HCT116 (cell line): ENCODE results near the gene CLP1. TPM values are rescaled to one million over a fixed set of nuclear protein-coding genes. Genes with fewer than 3 reads are reported as not detected.

Source experiments
- ATAC-seq: fragments of 200-7000 bp; cut with Tn5 transposase; 2 replicates; pipeline ENCODE4 v1.9.1; 2020; ENCODE audit warnings: mild to moderate bottlenecking, moderate library complexity
- BruUV-seq: library from RNA; stranded (reverse); fragments of 400-500 nt; replicated peaks from 2 replicates; lab custom pipeline; 2021; lab: Mats Ljungman, UMichigan
- CTCF ChIA-PET: fragments of 300-600 bp; sonication (Branson Sonifier 250); formaldehyde crosslinking; loops from one replicate; lab custom pipeline; 2021; ENCODE audit warnings: antibody characterized with exemption; lab: Charles Lee
- POLR2A ChIA-PET: fragments of 300-600, 350-600 bp; sonication (Branson Sonifier 250); formaldehyde crosslinking; loops from one replicate; lab custom pipeline; 2021; ENCODE audit warnings: antibody characterized with exemption; lab: Charles Lee
- RAD21 ChIA-PET, 2 experiments: fragments of 300-600 bp; sonication (Branson Sonifier 250); formaldehyde crosslinking; loops; one replicate each; lab custom pipeline; 2023; ENCODE audit warnings: low total read pairs in 2 of 2; ENCODE audit not compliant: uncharacterized antibody in 2 of 2, unreplicated experiment in 2 of 2, low non-redundant PET in 1 of 2; lab: Charles Lee
- DNase-seq: peaks from one replicate; pipeline ENCODE4 v3.0.0-alpha.2; 2010; ENCODE audit warnings: low read depth, low spot score
- H2AFZ ChIP-seq: fragments of 200-600 bp; shearing (Covaris generic), sonication (generic); 2 replicates; pipeline ENCODE4 v1.6.1; 2017; ENCODE audit warnings: low read depth, mixed run types, mixed read lengths, antibody characterized with exemption, low read length; ENCODE audit not compliant: poor library complexity, severe bottlenecking
- H3K27ac ChIP-seq: 2 replicates; pipeline ENCODE4 v1.5.1; 2012; ENCODE audit warnings: low read depth, low read length
- H3K27me3 ChIP-seq: fragments of 200-600 bp; sonication (generic); 2 replicates; pipeline ENCODE4 v1.6.1; 2016; ENCODE audit warnings: mixed run types, low read length, mixed read lengths; ENCODE audit not compliant: insufficient read depth
- H3K36me3 ChIP-seq, 2 experiments: fragments of 200-500 bp in 1 of 2; fragments of 200-600 bp in 1 of 2; sonication (Bioruptor generic) in 1 of 2; sonication (generic) in 1 of 2; 2 replicates each; pipeline versions ENCODE4 v1.5.1 to v1.6.1; 2014 to 2016; ENCODE audit warnings: low read length in 2 of 2, inconsistent platforms in 1 of 2, mixed read lengths in 1 of 2, mixed run types in 1 of 2; ENCODE audit not compliant: insufficient read depth in 2 of 2, control insufficient read depth in 1 of 2
- H3K4me1 ChIP-seq, 2 experiments: fragments of 200-600 bp in 1 of 2; sonication (generic) in 1 of 2; 2 replicates each; pipeline versions ENCODE4 v1.5.1 to v1.6.1; 2012 to 2017; ENCODE audit warnings: low read length in 2 of 2, inconsistent platforms in 1 of 2, mild to moderate bottlenecking in 1 of 2, mixed read lengths in 1 of 2, mixed run types in 1 of 2, moderate library complexity in 1 of 2; ENCODE audit not compliant: insufficient read depth in 2 of 2, control insufficient read depth in 1 of 2
- H3K4me2 ChIP-seq: fragments of 200-600 bp; sonication (generic); 2 replicates; pipeline ENCODE4 v1.6.1; 2017; ENCODE audit warnings: mixed run types, low read length, mixed read lengths
- H3K4me3 ChIP-seq, 2 experiments: fragments of 200-600 bp in 1 of 2; sonication (generic) in 1 of 2; replicated peaks in 1 of 2; 2 replicates each; pipeline ENCODE4 v1.5.1; 2011 to 2016; ENCODE audit warnings: low read length in 2 of 2, control low read depth in 1 of 2, low read depth in 1 of 2, mild to moderate bottlenecking in 1 of 2, mixed read lengths in 1 of 2, mixed run types in 1 of 2
- H3K79me2 ChIP-seq: fragments of 200-600 bp; sonication (generic); 2 replicates; pipeline ENCODE4 v1.6.1; 2017; ENCODE audit warnings: mild to moderate bottlenecking, mixed run types, low read length, moderate library complexity, mixed read lengths; ENCODE audit not compliant: insufficient read depth
- H3K9ac ChIP-seq: fragments of 200-600 bp; sonication (generic); 2 replicates; pipeline ENCODE4 v1.6.1; 2016; ENCODE audit warnings: low read length, mixed read lengths
- H3K9me2 ChIP-seq: fragments of 200-600 bp; sonication (generic), shearing (Covaris generic); 2 replicates; pipeline ENCODE4 v1.6.1; 2017; ENCODE audit warnings: mixed run types, mild to moderate bottlenecking, moderate library complexity; ENCODE audit not compliant: insufficient read depth
- H3K9me3 ChIP-seq, 2 experiments: fragments of 200-500 bp in 1 of 2; fragments of 200-600 bp in 1 of 2; sonication (Bioruptor generic) in 1 of 2; sonication (generic) in 1 of 2; 2 replicates each; pipeline ENCODE4 v1.6.1; 2014 to 2017; ENCODE audit warnings: low read length in 2 of 2, mixed read lengths in 2 of 2, inconsistent platforms in 1 of 2, low read depth in 1 of 2, mild to moderate bottlenecking in 1 of 2, mixed run types in 1 of 2, moderate library complexity in 1 of 2; ENCODE audit not compliant: control insufficient read depth in 1 of 2, insufficient read depth in 1 of 2
- H4K20me1 ChIP-seq: fragments of 200-600 bp; sonication (generic), shearing (Covaris generic); 2 replicates; pipeline ENCODE4 v1.6.1; 2017; ENCODE audit warnings: mixed run types, mild to moderate bottlenecking, moderate library complexity; ENCODE audit not compliant: insufficient read depth
- ATF3 ChIP-seq: IDR thresholded peaks from 2 replicates; pipeline ENCODE4 v1.6.1; 2012
- CBX3 ChIP-seq: IDR thresholded peaks from 2 replicates; pipeline ENCODE4 v1.6.1; 2012; ENCODE audit warnings: low read depth
- CTCF ChIP-seq, 3 experiments: fragments of 200-600 bp in 1 of 3; sonication (generic) in 1 of 3; IDR thresholded peaks in 2 of 3; conservative IDR thresholded peaks in 1 of 3; 2 replicates each; pipeline ENCODE4 v1.5.1; 2012 to 2017; ENCODE audit warnings: low read depth in 2 of 3, low read length in 2 of 3, antibody characterized with exemption in 1 of 3, borderline replicate concordance in 1 of 3, control low read depth in 1 of 3, mild to moderate bottlenecking in 1 of 3, mixed read lengths in 1 of 3, mixed run types in 1 of 3, moderate library complexity in 1 of 3; ENCODE audit not compliant: insufficient read depth in 1 of 3
- EGR1 ChIP-seq: IDR thresholded peaks from 2 replicates; pipeline ENCODE4 v1.6.1; 2012; ENCODE audit warnings: low read depth
- EZH2 ChIP-seq: fragments of 200-600 bp; sonication (generic); IDR thresholded peaks from 2 replicates; pipeline ENCODE4 v1.6.1; 2017; ENCODE audit warnings: antibody characterized with exemption, mixed run types
- FOSL1 ChIP-seq: IDR thresholded peaks from 2 replicates; pipeline ENCODE4 v1.6.1; 2012; ENCODE audit warnings: low read depth
- POLR2A ChIP-seq: IDR thresholded peaks from 2 replicates; pipeline ENCODE4 v1.7.0; 2011; ENCODE audit warnings: borderline replicate concordance; ENCODE audit not compliant: insufficient read depth, insufficient read length; ENCODE audit errors: extremely low read depth
- RAD21 ChIP-seq: IDR thresholded peaks from 2 replicates; pipeline ENCODE4 v1.6.1; 2012; ENCODE audit warnings: low read depth, mild to moderate bottlenecking
- REST ChIP-seq: IDR thresholded peaks from 2 replicates; pipeline ENCODE4 v1.6.1; 2012; ENCODE audit warnings: low read depth
- SIN3A ChIP-seq: IDR thresholded peaks from 2 replicates; pipeline ENCODE4 v1.6.1; 2012; ENCODE audit warnings: low read depth
- intact Hi-C: fragments of 100-400 bp; cut with micrococcal nuclease; formaldehyde crosslinking; loops from 2 replicates; pipeline ENCODE4 v1.10.0; 2022
- total RNA-seq: library from RNA; stranded (reverse); gene quantifications from one replicate; pipeline ENCODE4 v1.2.1, GENCODE V29; 2021; ENCODE audit not compliant: unreplicated experiment

The CLP1 gene
- total RNA-seq, 1 experiment from 2014 or later = 17.7 TPM

- no peak for TF ChIP-seq EGR1
These were observed 4.9 kb upstream of the CLP1 start (continued) for GRCh38 chr11:57652662-57653061.

GRCh38 chr11:57653163-57653562, 4.4 kb upstream of the CLP1 start:
- Histone ChIP-seq H3K27ac (no peak overlapping the region), H3K27me3 (peaks cover 9% of the 10 kb centered on the region; the same call in 1 of the 2 replicates)
- CTCF ChIA-PET = no interaction called here
- TF ChIP-seq ATF3 = no peak
- TF ChIP-seq POLR2A = no peak
- TF ChIP-seq SIN3A = no peak
- TF ChIP-seq FOSL1 = no peak
- TF ChIP-seq, all 23 proteins: peak for 0
- H3K79me2 ChIP-seq = peaks cover 6% of the 10 kb centered on the region
- DNase-seq (no peak), ATAC-seq (no peak)
- H3K9me3 ChIP-seq = no peaks in the 10 kb centered on the region
- no peak overlapping the region for H3K4me3 ChIP-seq
- ChIA-PET RAD21 (no interaction called here), POLR2A (no interaction called here)
- no peak overlapping the region for H2AFZ ChIP-seq
- H4K20me1 ChIP-seq = no peaks in the 10 kb centered on the region
- intact Hi-C loops = no loop called here
- H3K9ac ChIP-seq = no peak overlapping the region
- no peak overlapping the region for H3K4me2 ChIP-seq
- no peaks in the 10 kb centered on the region for H3K36me3 ChIP-seq
- no TSS peak for BruUV-seq
- peaks cover 6 to 20% of the 10 kb centered on the region in 2 experiments; a peak in 3 of 4 replicates for H3K4me1 ChIP-seq
- no peaks in the 10 kb centered on the region for H3K9me2 ChIP-seq

- Histone ChIP-seq H3K4me2 (peak overlapping the region; percentile 96), H3K9me2 (no peaks in the 10 kb centered on the region), H2AFZ (peak overlapping the region; percentile 66), H3K27ac (peak overlapping the region; percentile 35; the same call in 1 of the 2 replicates), H3K4me1 (peaks cover 7 to 11% of the 10 kb centered on the region in 2 experiments; a peak in 3 of 4 replicates), H4K20me1 (no peaks in the 10 kb centered on the region), H3K36me3 (peaks cover 11 to 18% of the 10 kb centered on the region in 2 experiments; a peak in 3 of 4 replicates), H3K4me3 (peak overlapping the region; percentile 83 to 97), H3K9ac (peak overlapping the region; percentile 56), H3K79me2 (peaks cover 31% of the 10 kb centered on the region), H3K27me3 (no peaks in the 10 kb centered on the region), H3K9me3 (no peaks in the 10 kb centered on the region)
- CTCF ChIA-PET = interaction anchor here (1.0 to 2.7 kb wide), 2 partner anchors 13 to 163 kb away, joined by 3 to 11 read pairs; no protein-coding TSS in a partner anchor
- RAD21 ChIA-PET = no interaction called here
- TSS peak; percentile 97 for BruUV-seq
- TF ChIP-seq CBX3 = no peak
- no peak for TF ChIP-seq EZH2
- TF ChIP-seq CTCF (IDR thresholded peaks at IDR 0.05 in 2 of 3, conservative IDR thresholded peaks at IDR 0.05 in 1 of 3; ENCODE audit: borderline replicate concordance in 1 of 3, insufficient read depth in 1 of 3, low read depth in 2 of 3, low read length in 2 of 3) = no peak
- no peak for TF ChIP-seq RAD21
- no peak for TF ChIP-seq REST
- intact Hi-C loops = loop anchor here (1.0 kb wide), 1 partner anchor 10 kb away; no protein-coding TSS in a partner anchor
- POLR2A ChIA-PET = no interaction called here
- ATAC-seq (no peak), DNase-seq (no peak)
These were observed 723 bp upstream of the CLP1 start for GRCh38 chr11:57656885-57657193.
